CD4-positive, CD25-positive, alpha-beta regulatory T cell (primary cell): Measurements from ENCODE around the gene UGT1A1. TPM values are rescaled to one million over a fixed set of nuclear protein-coding genes. Genes with fewer than 3 reads are reported as not detected.

Source experiments
- ATAC-seq, 2 donors: fragments of 150-1000 bp; cut with Tn5 transposase; one replicate each; pipeline ENCODE4 v1.10.0; 2021; ENCODE audit warnings: low read depth in 2 of 2, moderate number of reproducible peaks in 2 of 2, moderate library complexity in 1 of 2
- DNase-seq, 3 donors: peaks; one replicate each; pipeline versions ENCODE4 v3.0.0 to v3.0.0-alpha.2; 2012 to 2022; ENCODE audit warnings: mixed read lengths in 1 of 3
- H3K27ac ChIP-seq: one replicate; pipeline ENCODE4 v1.7.0; 2013; ENCODE audit warnings: mild to moderate bottlenecking, low read length; ENCODE audit not compliant: insufficient read depth, poor library complexity, severe bottlenecking
- H3K27me3 ChIP-seq: one replicate; pipeline ENCODE4 v1.7.0; 2013; ENCODE audit warnings: low read length; ENCODE audit not compliant: control insufficient read depth, insufficient read depth
- H3K36me3 ChIP-seq: one replicate; pipeline ENCODE4 v1.7.0; 2013; ENCODE audit warnings: mild to moderate bottlenecking, low read length, moderate library complexity; ENCODE audit not compliant: control insufficient read depth, insufficient read depth
- H3K4me1 ChIP-seq: 2 replicates; pipeline ENCODE4 v1.7.0; 2013; ENCODE audit warnings: mild to moderate bottlenecking, low read length; ENCODE audit not compliant: insufficient read depth, control insufficient read depth, poor library complexity, severe bottlenecking
- H3K4me3 ChIP-seq: one replicate; pipeline ENCODE4 v1.7.0; 2013; ENCODE audit warnings: low read depth, mild to moderate bottlenecking, low read length, moderate library complexity
- H3K9me3 ChIP-seq, 2 experiments: 1 replicate in 1 of 2; 2 replicates in 1 of 2; pipeline ENCODE4 v1.7.0; 2013; ENCODE audit warnings: low read length in 2 of 2, mild to moderate bottlenecking in 1 of 2, moderate library complexity in 1 of 2; ENCODE audit not compliant: control insufficient read depth in 2 of 2
- H3K27ac Mint-ChIP-seq, 3 donors: one replicate each; pipeline ENCODE4 v1.8.0; 2020 to 2022; ENCODE audit warnings: mild to moderate bottlenecking in 3 of 3, mixed read lengths in 3 of 3, moderate library complexity in 2 of 3
- H3K27me3 Mint-ChIP-seq: one replicate; pipeline ENCODE4 v1.8.0; 2022; ENCODE audit warnings: mild to moderate bottlenecking, mixed read lengths
- H3K36me3 Mint-ChIP-seq: one replicate; pipeline ENCODE4 v1.8.0; 2020; ENCODE audit warnings: mixed read lengths
- H3K4me1 Mint-ChIP-seq, 4 donors: one replicate each; pipeline ENCODE4 v1.8.0; 2020 to 2022; ENCODE audit warnings: mixed read lengths in 4 of 4, mild to moderate bottlenecking in 1 of 4
- H3K4me3 Mint-ChIP-seq, 4 donors: one replicate each; pipeline ENCODE4 v1.8.0; 2020 to 2022; ENCODE audit warnings: mild to moderate bottlenecking in 4 of 4, mixed read lengths in 4 of 4, moderate library complexity in 3 of 4
- H3K9me3 Mint-ChIP-seq, 7 donors: one replicate each; pipeline ENCODE4 v1.8.0; 2020 to 2022; ENCODE audit warnings: mixed read lengths in 7 of 7, mild to moderate bottlenecking in 3 of 7, moderate library complexity in 2 of 7
- polyA plus RNA-seq, 4 donors: library from polyadenylated mRNA; unstranded; fragments of 300-500 nt; fragmentation: Illumina TruSeq; gene quantifications; one replicate each; pipeline ENCODE4 v1.2.3, GENCODE V29; 2021
- total RNA-seq: library from RNA; stranded (reverse); gene quantifications from one replicate; pipeline ENCODE4 v1.2.3, GENCODE V29; 2022

UGT1A1 gene
- total and polyA plus RNA-seq, 5 donors from 2014 or later, result not detected

DNA sequence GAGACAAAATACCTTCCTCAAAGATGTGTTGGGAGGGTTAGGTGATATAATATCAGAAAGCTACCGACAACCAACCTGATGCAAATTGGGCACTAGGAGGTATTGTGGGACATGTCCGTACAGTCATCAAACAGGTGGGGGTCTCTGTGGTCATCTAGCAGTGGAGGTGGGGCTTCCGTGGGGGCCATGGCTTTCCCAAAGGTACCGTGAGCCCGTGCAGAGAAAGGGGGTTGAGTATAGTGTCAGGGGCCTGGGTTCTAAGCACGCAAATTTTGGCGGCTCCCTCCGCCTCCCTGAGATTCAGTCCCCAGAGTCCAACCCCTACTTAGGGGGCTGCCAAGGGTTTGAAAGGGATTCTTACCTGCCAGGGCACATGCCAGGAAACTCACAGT lies 61.6 kb downstream of the UGT1A1 start:
- no peaks in the 10 kb centered on the region for H3K27me3 ChIP-seq
- Mint-ChIP-seq H3K27me3 (peaks cover 18% of the 10 kb centered on the region), H3K4me1 (no peaks in the 10 kb centered on the region), H3K36me3 (peaks cover 4% of the 10 kb centered on the region), H3K9me3 (peaks cover 0 to 1% (median 0%) of the 10 kb centered on the region in 7 donors), H3K4me3 (no peak overlapping the region), H3K27ac (no peak overlapping the region)
- H3K4me3 ChIP-seq, result no peak overlapping the region
- no peak overlapping the region for H3K27ac ChIP-seq
- H3K4me1 ChIP-seq, result no peaks in the 10 kb centered on the region
- no peaks in the 10 kb centered on the region for H3K9me3 ChIP-seq
- H3K36me3 ChIP-seq, result no peaks in the 10 kb centered on the region
- DNase-seq (no peak), ATAC-seq (no peak)

DNA sequence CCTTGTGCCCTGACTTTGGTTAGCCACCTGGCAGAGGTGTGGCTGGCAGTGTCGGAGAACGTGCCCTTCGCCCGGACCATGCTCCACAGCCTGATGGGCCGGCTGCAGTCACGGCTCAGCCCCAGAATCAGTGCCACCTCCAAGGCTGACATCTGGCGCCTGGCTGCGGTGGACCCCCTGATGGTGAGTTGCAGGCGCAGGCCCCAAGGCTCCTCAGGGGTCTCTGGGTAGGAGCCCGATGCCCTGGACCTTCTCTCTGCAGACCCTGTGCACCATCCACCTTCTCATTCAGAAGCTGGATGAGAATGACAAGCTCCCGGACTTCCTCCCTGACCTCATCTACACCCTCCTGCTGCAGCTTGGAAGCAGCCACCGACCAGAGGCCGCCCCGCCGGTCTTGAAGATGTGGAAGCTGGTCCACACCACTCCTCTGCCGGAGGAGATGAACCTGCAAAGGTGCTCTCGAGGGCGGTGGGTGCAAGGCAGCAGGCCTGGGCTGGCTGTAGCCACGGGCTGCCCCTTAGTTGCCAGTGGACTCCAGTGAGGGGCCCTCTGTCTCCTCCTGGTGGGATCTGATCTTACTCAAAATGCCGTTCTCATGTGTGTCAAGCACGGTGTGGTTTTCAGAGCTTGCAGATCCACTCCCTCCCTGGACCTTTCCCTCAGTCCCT lies 62.2 kb downstream of the UGT1A1 start:
- DNase-seq (no peak), ATAC-seq (no peak)
- Histone ChIP-seq H3K4me1 (no peaks in the 10 kb centered on the region), H3K4me3 (no peak overlapping the region), H3K36me3 (no peaks in the 10 kb centered on the region), H3K27me3 (no peaks in the 10 kb centered on the region), H3K27ac (no peak overlapping the region), H3K9me3 (no peaks in the 10 kb centered on the region)
- no peaks in the 10 kb centered on the region for H3K4me1 Mint-ChIP-seq
- H3K4me3 Mint-ChIP-seq, result no peak overlapping the region
- peaks cover 17% of the 10 kb centered on the region for H3K27me3 Mint-ChIP-seq
- H3K9me3 Mint-ChIP-seq, result peaks cover 0 to 1% (median 0%) of the 10 kb centered on the region in 7 donors
- peaks cover 4% of the 10 kb centered on the region for H3K36me3 Mint-ChIP-seq
- no peak overlapping the region for H3K27ac Mint-ChIP-seq

Other genes starting within 250 kb of the UGT1A1 start
- gene USP40, start 193.5 kb upstream of the UGT1A1 start, total RNA-seq, result 17.2 TPM
- gene USP40, start 193.5 kb upstream of the UGT1A1 start, polyA plus RNA-seq, result 1 to 10 TPM; 2.7 to 6.2 (median 5.1) TPM
- gene UGT1A8, start 142.6 kb upstream of the UGT1A1 start, total RNA-seq, result not detected
- gene UGT1A8, start 142.6 kb upstream of the UGT1A1 start, polyA plus RNA-seq, result not detected
- not detected for gene UGT1A10, start 123.8 kb upstream of the UGT1A1 start, total RNA-seq
- not detected for gene UGT1A10, start 123.8 kb upstream of the UGT1A1 start, polyA plus RNA-seq
- gene UGT1A9, start 88.4 kb upstream of the UGT1A1 start, total RNA-seq, result not detected
- not detected for gene UGT1A9, start 88.4 kb upstream of the UGT1A1 start, polyA plus RNA-seq
- gene UGT1A7, start 78.4 kb upstream of the UGT1A1 start, total RNA-seq, result not detected
- gene UGT1A7, start 78.4 kb upstream of the UGT1A1 start, polyA plus RNA-seq, result not detected
- gene UGT1A6, start 67.4 kb upstream of the UGT1A1 start, total RNA-seq, result not detected
- gene UGT1A6, start 67.4 kb upstream of the UGT1A1 start, polyA plus RNA-seq, result not detected
- gene UGT1A5, start 47.4 kb upstream of the UGT1A1 start, total RNA-seq, result not detected
- gene UGT1A5, start 47.4 kb upstream of the UGT1A1 start, polyA plus RNA-seq, result not detected
- not detected for gene UGT1A4, start 41.5 kb upstream of the UGT1A1 start, total RNA-seq
- gene UGT1A4, start 41.5 kb upstream of the UGT1A1 start, polyA plus RNA-seq, result not detected
- not detected for gene UGT1A3, start 31.2 kb upstream of the UGT1A1 start, total RNA-seq
- gene UGT1A3, start 31.2 kb upstream of the UGT1A1 start, polyA plus RNA-seq, result not detected
- gene MROH2A, start 18.1 kb downstream of the UGT1A1 start, total RNA-seq, result not detected
- gene MROH2A, start 18.1 kb downstream of the UGT1A1 start, polyA plus RNA-seq, result not detected
- gene HJURP, start 94.3 kb downstream of the UGT1A1 start, total RNA-seq, result 1.8 TPM
- 1 to 10 TPM in 2 of 4 donors, under 1 TPM in 2; 0.34 to 1.7 (median 0.98) TPM for gene HJURP, start 94.3 kb downstream of the UGT1A1 start, polyA plus RNA-seq
- not detected for gene TRPM8, start 157.1 kb downstream of the UGT1A1 start, total RNA-seq
- gene TRPM8, start 157.1 kb downstream of the UGT1A1 start, polyA plus RNA-seq, result not detected